Prostate gland (tissue), 2 donors: ENCODE data around the gene RAB3IL1.

Source experiments
- POLR2AphosphoS5 ChIP-seq: sonication (generic); formaldehyde crosslinking; IDR thresholded peaks from one replicate; pipeline ENCODE4 v1.6.1; 2017; ENCODE audit warnings: antibody characterized with exemption
- TF ChIP-seq, protein P1 (sequence below), 4 experiments: fragments of 200-600 bp in 2 of 4; fragments of 450-650 bp in 2 of 4; sonication (generic) in 2 of 4; IDR thresholded peaks; 1 replicate in 3 of 4; 2 replicates in 1 of 4; pipeline ENCODE4 v1.5.1; 2016 to 2019; ENCODE audit warnings: antibody characterized with exemption in 4 of 4, mild to moderate bottlenecking in 2 of 4, moderate library complexity in 2 of 4

DNA sequence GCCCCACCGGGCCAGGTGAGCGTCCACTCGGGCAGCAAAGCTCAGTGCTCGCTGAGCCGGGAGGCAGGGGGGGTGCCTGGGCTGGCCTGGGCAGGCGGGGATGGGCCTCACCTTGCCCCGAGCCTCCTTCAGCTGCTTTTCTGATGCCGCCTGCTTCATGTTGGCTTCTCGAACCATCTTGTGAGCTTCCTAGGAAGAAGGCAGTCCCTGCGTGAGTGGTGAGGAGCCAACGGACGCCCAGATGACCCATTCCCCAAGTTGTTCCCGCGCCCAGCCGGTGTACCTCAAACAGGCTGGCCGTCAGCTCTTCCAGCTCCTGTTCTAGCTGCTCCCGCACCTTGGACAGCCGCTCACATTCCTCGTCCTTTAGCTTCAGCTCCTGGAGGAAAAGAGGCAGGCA is 10.1 kb downstream of the RAB3IL1 start:
- TF ChIP-seq, protein P1, sequence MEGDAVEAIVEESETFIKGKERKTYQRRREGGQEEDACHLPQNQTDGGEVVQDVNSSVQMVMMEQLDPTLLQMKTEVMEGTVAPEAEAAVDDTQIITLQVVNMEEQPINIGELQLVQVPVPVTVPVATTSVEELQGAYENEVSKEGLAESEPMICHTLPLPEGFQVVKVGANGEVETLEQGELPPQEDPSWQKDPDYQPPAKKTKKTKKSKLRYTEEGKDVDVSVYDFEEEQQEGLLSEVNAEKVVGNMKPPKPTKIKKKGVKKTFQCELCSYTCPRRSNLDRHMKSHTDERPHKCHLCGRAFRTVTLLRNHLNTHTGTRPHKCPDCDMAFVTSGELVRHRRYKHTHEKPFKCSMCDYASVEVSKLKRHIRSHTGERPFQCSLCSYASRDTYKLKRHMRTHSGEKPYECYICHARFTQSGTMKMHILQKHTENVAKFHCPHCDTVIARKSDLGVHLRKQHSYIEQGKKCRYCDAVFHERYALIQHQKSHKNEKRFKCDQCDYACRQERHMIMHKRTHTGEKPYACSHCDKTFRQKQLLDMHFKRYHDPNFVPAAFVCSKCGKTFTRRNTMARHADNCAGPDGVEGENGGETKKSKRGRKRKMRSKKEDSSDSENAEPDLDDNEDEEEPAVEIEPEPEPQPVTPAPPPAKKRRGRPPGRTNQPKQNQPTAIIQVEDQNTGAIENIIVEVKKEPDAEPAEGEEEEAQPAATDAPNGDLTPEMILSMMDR (IDR thresholded peaks at IDR 0.05), result no peak
- no peak for TF ChIP-seq POLR2AphosphoS5
